ENCODE measurements around the gene ZNF771.

DNA sequence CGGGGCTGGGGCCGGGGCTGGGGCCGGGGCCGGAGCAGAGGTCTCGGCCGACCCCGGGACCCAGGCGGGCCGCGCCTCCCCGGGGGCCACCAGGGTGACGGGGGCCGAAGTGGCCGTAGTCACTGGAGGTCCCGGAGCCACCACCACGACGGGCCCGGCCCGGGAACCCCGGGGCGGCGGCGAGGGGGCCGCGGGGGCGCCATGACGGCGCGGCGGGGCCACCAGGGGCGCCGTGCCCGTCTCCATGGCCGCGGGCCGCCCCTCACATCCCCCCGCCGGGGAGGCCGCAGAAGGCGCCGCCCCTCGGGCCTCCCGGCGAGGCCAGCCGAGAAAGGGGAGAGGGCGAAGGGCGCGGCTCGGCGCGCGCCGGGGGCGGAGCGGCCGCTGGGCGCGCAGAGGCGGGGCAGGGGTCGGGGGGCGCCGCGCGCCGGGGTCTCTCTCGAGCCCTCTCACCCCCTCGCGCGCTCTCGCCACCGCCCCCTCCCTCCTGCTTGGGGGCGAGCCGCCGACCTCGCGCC lies 37.4 kb upstream of the ZNF771 start:
- no peak for TF ChIP-seq EP300 (IDR thresholded peaks at IDR 0.05)
- TF ChIP-seq, protein P1, sequence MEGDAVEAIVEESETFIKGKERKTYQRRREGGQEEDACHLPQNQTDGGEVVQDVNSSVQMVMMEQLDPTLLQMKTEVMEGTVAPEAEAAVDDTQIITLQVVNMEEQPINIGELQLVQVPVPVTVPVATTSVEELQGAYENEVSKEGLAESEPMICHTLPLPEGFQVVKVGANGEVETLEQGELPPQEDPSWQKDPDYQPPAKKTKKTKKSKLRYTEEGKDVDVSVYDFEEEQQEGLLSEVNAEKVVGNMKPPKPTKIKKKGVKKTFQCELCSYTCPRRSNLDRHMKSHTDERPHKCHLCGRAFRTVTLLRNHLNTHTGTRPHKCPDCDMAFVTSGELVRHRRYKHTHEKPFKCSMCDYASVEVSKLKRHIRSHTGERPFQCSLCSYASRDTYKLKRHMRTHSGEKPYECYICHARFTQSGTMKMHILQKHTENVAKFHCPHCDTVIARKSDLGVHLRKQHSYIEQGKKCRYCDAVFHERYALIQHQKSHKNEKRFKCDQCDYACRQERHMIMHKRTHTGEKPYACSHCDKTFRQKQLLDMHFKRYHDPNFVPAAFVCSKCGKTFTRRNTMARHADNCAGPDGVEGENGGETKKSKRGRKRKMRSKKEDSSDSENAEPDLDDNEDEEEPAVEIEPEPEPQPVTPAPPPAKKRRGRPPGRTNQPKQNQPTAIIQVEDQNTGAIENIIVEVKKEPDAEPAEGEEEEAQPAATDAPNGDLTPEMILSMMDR (IDR thresholded peaks at IDR 0.05): peak in 2 of 5 experiments; percentile 7 to 11
